A549 (cell line): Measurements from ENCODE around the gene SLC34A1. TPM values are rescaled to one million over a fixed set of nuclear protein-coding genes. Genes with fewer than 3 reads are reported as not detected.

Experiments used
- ATAC-seq, 2 experiments: fragments of 200-7000 bp in 1 of 2; fragments of >200 bp in 1 of 2; cut with Nextera tagmentation in 1 of 2; cut with Tn5 transposase in 1 of 2; 3 replicates each; pipeline versions ENCODE4 v1.8.0 to v1.9.1; 2018 to 2020; ENCODE audit warnings: mild to moderate bottlenecking in 1 of 2, moderate library complexity in 1 of 2
- CTCF ChIA-PET: fragments of 300-600 bp; sonication (Branson Sonifier 250); formaldehyde crosslinking; extraction: SDS; loops from one replicate; lab custom pipeline; 2021; ENCODE audit warnings: antibody characterized with exemption, inconsistent platforms; lab: Yijun Ruan, JAX
- POLR2A ChIA-PET: fragments of 350-600 bp; formaldehyde crosslinking; extraction: SDS; loops from one replicate; lab custom pipeline; 2021; ENCODE audit warnings: antibody characterized with exemption, inconsistent platforms; lab: Yijun Ruan, JAX
- DNase-seq, 2 experiments: peaks; one replicate each; pipeline versions ENCODE4 v3.0.0 to v3.0.0-alpha.2; 2011 to 2016; ENCODE audit warnings: low read depth in 1 of 2, low spot score in 1 of 2
- FAIRE-seq: peaks from 2 replicates; lab custom pipeline; 2011; peaks lifted over from hg19 to GRCh38; lab: Jason Lieb, UNC
- H3K27ac ChIP-seq, 2 experiments: fragments of >200 bp; sonication (Bioruptor Twin); formaldehyde crosslinking; 3 replicates each; pipeline ENCODE4 v1.5.1; 2016 to 2017
- H3K4me1 ChIP-seq: fragments of >200 bp; sonication (Bioruptor Twin); formaldehyde crosslinking; 3 replicates; pipeline ENCODE4 v1.6.1; 2016
- H3K4me2 ChIP-seq: fragments of >200 bp; sonication (Bioruptor Twin); formaldehyde crosslinking; 3 replicates; pipeline ENCODE4 v1.6.1; 2016
- H3K4me3 ChIP-seq: fragments of >200 bp; sonication (Bioruptor Twin); formaldehyde crosslinking; 3 replicates; pipeline ENCODE4 v1.5.1; 2016
- H3K9me3 ChIP-seq: fragments of >200 bp; sonication (Bioruptor Twin); formaldehyde crosslinking; 3 replicates; pipeline ENCODE4 v1.6.1; 2016
- BHLHE40 ChIP-seq: IDR thresholded peaks from 2 replicates; pipeline ENCODE4 v1.6.1; 2012; ENCODE audit warnings: low read depth, low read length, inconsistent platforms
- CBX8 ChIP-seq: fragments of 200-600 bp; sonication (generic); IDR thresholded peaks from 2 replicates; pipeline ENCODE4 v1.6.1; 2016
- CHD4 ChIP-seq: fragments of 200-600 bp; sonication (generic); IDR thresholded peaks from 2 replicates; pipeline ENCODE4 v1.6.1; 2016; ENCODE audit warnings: antibody characterized with exemption, mild to moderate bottlenecking, borderline replicate concordance
- EHMT2 ChIP-seq: fragments of 200-600 bp; sonication (generic); IDR thresholded peaks from 2 replicates; pipeline ENCODE4 v1.6.1; 2016; ENCODE audit warnings: antibody characterized with exemption, low read depth, mild to moderate bottlenecking, moderate library complexity
- ESRRA ChIP-seq: fragments of 150-350 bp; IDR thresholded peaks from 2 replicates; pipeline ENCODE4 v1.6.1; 2014; ENCODE audit warnings: mild to moderate bottlenecking, low read length, borderline replicate concordance
- GATA3 ChIP-seq: IDR thresholded peaks from 2 replicates; pipeline ENCODE4 v1.6.1; 2012; ENCODE audit warnings: borderline replicate concordance
- HDAC2 ChIP-seq: fragments of 200-600 bp; sonication (generic); IDR thresholded peaks from 2 replicates; pipeline ENCODE4 v1.6.1; 2016
- HEYL ChIP-seq: fragments of 250-450 bp; sonication (Bioruptor Pico); IDR thresholded peaks from 2 replicates; pipeline ENCODE4 v1.8.0; 2021; ENCODE audit warnings: mild to moderate bottlenecking, moderate library complexity
- HOXA7 ChIP-seq: fragments of 250-450 bp; sonication (Bioruptor Pico); IDR thresholded peaks from 2 replicates; pipeline ENCODE4 v1.5.0; 2020; ENCODE audit warnings: mild to moderate bottlenecking, moderate library complexity
- HOXB5 ChIP-seq: fragments of 250-450 bp; sonication (Bioruptor Pico); IDR thresholded peaks from 2 replicates; pipeline ENCODE4 v1.5.0; 2020; ENCODE audit warnings: mild to moderate bottlenecking, moderate library complexity
- MAFK ChIP-seq: fragments of 450-650 bp; IDR thresholded peaks from 2 replicates; pipeline ENCODE4 v1.6.1; 2014; ENCODE audit not compliant: partially characterized antibody
- NR3C1 ChIP-seq: fragments of >200 bp; sonication (Bioruptor Twin); formaldehyde crosslinking; IDR thresholded peaks from 3 replicates; pipeline ENCODE4 v1.6.1; 2017
- PBX3 ChIP-seq: IDR thresholded peaks from 2 replicates; pipeline ENCODE4 v1.6.1; 2012
- PHF8 ChIP-seq: fragments of 200-600 bp; sonication (generic); IDR thresholded peaks from 2 replicates; pipeline ENCODE4 v1.6.1; 2016; ENCODE audit warnings: low read depth, mild to moderate bottlenecking, antibody characterized with exemption, moderate library complexity, borderline replicate concordance
- RCOR1 ChIP-seq: fragments of 150-350 bp; IDR thresholded peaks from 2 replicates; pipeline ENCODE4 v1.6.1; 2014; ENCODE audit warnings: antibody characterized with exemption, low read length, low read depth
- TFCP2L1 ChIP-seq: fragments of 250-450 bp; sonication (Bioruptor Pico); IDR thresholded peaks from 2 replicates; pipeline ENCODE4 v1.5.0; 2021; ENCODE audit warnings: mild to moderate bottlenecking
- ZFP36 ChIP-seq: fragments of 450-650 bp; IDR thresholded peaks from 2 replicates; pipeline ENCODE4 v1.6.1; 2014; ENCODE audit warnings: borderline replicate concordance; ENCODE audit not compliant: partially characterized antibody
- ZNF302 ChIP-seq: fragments of 250-450 bp; sonication (Bioruptor Pico); IDR thresholded peaks from 2 replicates; pipeline ENCODE4 v1.9.0; 2021; ENCODE audit warnings: inconsistent platforms, mild to moderate bottlenecking, moderate library complexity
- WGBS: methylation state at CpG from one replicate; pipeline ENCODE4 v1.1.6; 2017; ENCODE audit errors: missing lambda C conversion rate; 5-methylcytosine and 5-hydroxymethylcytosine counted together
- polyA plus RNA-seq, 4 experiments: library from polyadenylated mRNA; depleted of rRNA in 3 of 4; stranded (reverse); fragments of >200 nt; fragmentation: RNase III in 1 of 4; extraction: RNeasy Plus Mini Kit Qiagen cat#74134 plus additional on column Dnase treatment in 1 of 4; gene quantifications; 2 replicates in 3 of 4; 3 replicates in 1 of 4; pipeline ENCODE4 v1.2.3, GENCODE V29; 2011 to 2017
- TF ChIP-seq, protein P1 (sequence below): fragments of 250-450 bp; sonication (Bioruptor Pico); IDR thresholded peaks from 2 replicates; pipeline ENCODE4 v1.5.0; 2021; ENCODE audit warnings: mild to moderate bottlenecking, moderate library complexity, borderline replicate concordance
- TF ChIP-seq, protein P2 (sequence below): IDR thresholded peaks from 2 replicates; pipeline ENCODE4 v1.6.1; 2012; ENCODE audit warnings: low read depth, borderline replicate concordance
- TF ChIP-seq, protein P3 (sequence below): fragments of 200-600 bp; sonication (generic); IDR thresholded peaks from 2 replicates; pipeline ENCODE4 v1.6.1; 2016; ENCODE audit warnings: antibody characterized with exemption, mild to moderate bottlenecking, moderate library complexity

Gene SLC34A1
- polyA plus RNA-seq, 2 of the 4 experiments (the other 2 are of a cell fraction), result 0.03 TPM; not detected in 1

DNA sequence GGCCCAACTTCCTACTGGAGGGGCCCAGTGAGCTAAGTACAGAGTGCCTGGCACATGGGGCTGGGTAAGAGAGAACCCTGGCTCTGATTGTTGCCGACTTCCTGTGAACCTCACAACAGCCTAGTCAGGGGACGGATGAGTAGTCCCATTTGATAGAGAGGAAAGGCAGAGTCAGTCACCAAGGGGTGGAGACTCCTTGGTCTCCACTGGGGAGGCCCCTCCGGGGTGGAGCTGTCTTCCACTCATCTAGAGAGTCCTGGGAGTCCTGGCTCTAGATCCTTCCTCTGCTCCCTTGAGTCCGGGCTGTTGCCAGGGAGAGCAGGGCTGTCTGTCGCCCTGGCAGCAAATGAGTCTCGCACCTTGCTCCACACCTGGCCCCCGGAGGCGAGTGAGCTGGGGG, 50.2 kb downstream of the SLC34A1 start:
- FAIRE-seq (no peak), DNase-seq (no peak), ATAC-seq (peak in 1 of 2 experiments; percentile 9; a peak in 3 of 6 replicates)
- CTCF ChIA-PET, result interaction anchor here (1.0 to 36.0 kb wide), 5 partner anchors 10 to 116 kb away, joined by 3 to 871 read pairs (median 12); partner anchors contain the start of gene PRR7
- POLR2A ChIA-PET, result no interaction called here
- 81% methylated on average over 6 of the region's 8 CpGs for WGBS
- peak overlapping the region in 1 of 2 experiments; percentile 1; a peak in 1 of 6 replicates for H3K27ac ChIP-seq
- H3K9me3 ChIP-seq, result no peaks in the 10 kb centered on the region
- H3K4me3 ChIP-seq, result no peak overlapping the region
- no peak overlapping the region for H3K4me2 ChIP-seq
- no peaks in the 10 kb centered on the region for H3K4me1 ChIP-seq
- TF ChIP-seq CHD4, result no peak
- TF ChIP-seq HEYL (CRISPR knock-in tag), result no peak
- no peak for TF ChIP-seq RCOR1
- TF ChIP-seq TFCP2L1, result no peak
- no peak for TF ChIP-seq BHLHE40

GRCh38 chr5:177434942-177435738, 50.9 kb downstream of the SLC34A1 start:
- no peak overlapping the region for H3K4me2 ChIP-seq
- no peak overlapping the region for H3K4me3 ChIP-seq
- CTCF ChIA-PET, result interaction anchor here (1.0 to 36.0 kb wide), 6 partner anchors 11 to 117 kb away, joined by 3 to 871 read pairs (median 77); partner anchors contain the start of gene PRR7
- POLR2A ChIA-PET, result no interaction called here
- ATAC-seq (no peak; a peak in 1 of 6 replicates), DNase-seq (no peak), FAIRE-seq (no peak)
- no peaks in the 10 kb centered on the region for H3K4me1 ChIP-seq
- 88% methylated on average over 19 of the region's 20 CpGs for WGBS
- H3K27ac ChIP-seq, result no peak overlapping the region; a peak in 1 of 6 replicates
- no peaks in the 10 kb centered on the region for H3K9me3 ChIP-seq
- TF ChIP-seq ESRRA (no peak), PBX3 (0 out of 2 replicates have a peak, but pooled peaks have one; percentile 36)

- FAIRE-seq (no peak), ATAC-seq (no peak), DNase-seq (no peak)
- Histone ChIP-seq H3K4me2 (no peak overlapping the region), H3K27ac (no peak overlapping the region), H3K4me3 (no peak overlapping the region), H3K9me3 (no peaks in the 10 kb centered on the region), H3K4me1 (no peaks in the 10 kb centered on the region)
- POLR2A ChIA-PET, result interaction anchor here (1.7 kb wide), 1 partner anchor 10 kb away, joined by 13 read pairs; the partner anchor contains the start of gene GRK6
- CTCF ChIA-PET, result interaction anchor here (2.6 to 25.5 kb wide), 4 partner anchors 11 to 46 kb away, joined by 6 to 871 read pairs (median 250); partner anchors contain the start of genes F12, GRK6, PFN3 and PRR7
- WGBS, result 93% methylated on average over 27 of the region's 37 CpGs
- TF ChIP-seq EHMT2, result no peak
- no peak for TF ChIP-seq CBX8
- TF ChIP-seq ZNF302, result no peak
- no peak for TF ChIP-seq BHLHE40
- no peak for TF ChIP-seq GATA3
- TF ChIP-seq MAFK, result no peak
- no peak for TF ChIP-seq HDAC2
- no peak for TF ChIP-seq ZFP36
- TF ChIP-seq, protein P1, sequence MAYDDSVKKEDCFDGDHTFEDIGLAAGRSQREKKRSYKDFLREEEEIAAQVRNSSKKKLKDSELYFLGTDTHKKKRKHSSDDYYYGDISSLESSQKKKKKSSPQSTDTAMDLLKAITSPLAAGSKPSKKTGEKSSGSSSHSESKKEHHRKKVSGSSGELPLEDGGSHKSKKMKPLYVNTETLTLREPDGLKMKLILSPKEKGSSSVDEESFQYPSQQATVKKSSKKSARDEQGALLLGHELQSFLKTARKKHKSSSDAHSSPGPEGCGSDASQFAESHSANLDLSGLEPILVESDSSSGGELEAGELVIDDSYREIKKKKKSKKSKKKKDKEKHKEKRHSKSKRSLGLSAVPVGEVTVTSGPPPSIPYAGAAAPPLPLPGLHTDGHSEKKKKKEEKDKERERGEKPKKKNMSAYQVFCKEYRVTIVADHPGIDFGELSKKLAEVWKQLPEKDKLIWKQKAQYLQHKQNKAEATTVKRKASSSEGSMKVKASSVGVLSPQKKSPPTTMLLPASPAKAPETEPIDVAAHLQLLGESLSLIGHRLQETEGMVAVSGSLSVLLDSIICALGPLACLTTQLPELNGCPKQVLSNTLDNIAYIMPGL (CRISPR knock-in tag), result no peak
- no peak for TF ChIP-seq NR3C1
- no peak for TF ChIP-seq CHD4
- TF ChIP-seq, protein P2, sequence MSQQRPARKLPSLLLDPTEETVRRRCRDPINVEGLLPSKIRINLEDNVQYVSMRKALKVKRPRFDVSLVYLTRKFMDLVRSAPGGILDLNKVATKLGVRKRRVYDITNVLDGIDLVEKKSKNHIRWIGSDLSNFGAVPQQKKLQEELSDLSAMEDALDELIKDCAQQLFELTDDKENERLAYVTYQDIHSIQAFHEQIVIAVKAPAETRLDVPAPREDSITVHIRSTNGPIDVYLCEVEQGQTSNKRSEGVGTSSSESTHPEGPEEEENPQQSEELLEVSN, result no peak
- TF ChIP-seq PHF8, result no peak
- TF ChIP-seq HOXA7 (CRISPR knock-in tag), result no peak
- TF ChIP-seq HOXB5 (CRISPR knock-in tag), result no peak
- TF ChIP-seq, protein P3, sequence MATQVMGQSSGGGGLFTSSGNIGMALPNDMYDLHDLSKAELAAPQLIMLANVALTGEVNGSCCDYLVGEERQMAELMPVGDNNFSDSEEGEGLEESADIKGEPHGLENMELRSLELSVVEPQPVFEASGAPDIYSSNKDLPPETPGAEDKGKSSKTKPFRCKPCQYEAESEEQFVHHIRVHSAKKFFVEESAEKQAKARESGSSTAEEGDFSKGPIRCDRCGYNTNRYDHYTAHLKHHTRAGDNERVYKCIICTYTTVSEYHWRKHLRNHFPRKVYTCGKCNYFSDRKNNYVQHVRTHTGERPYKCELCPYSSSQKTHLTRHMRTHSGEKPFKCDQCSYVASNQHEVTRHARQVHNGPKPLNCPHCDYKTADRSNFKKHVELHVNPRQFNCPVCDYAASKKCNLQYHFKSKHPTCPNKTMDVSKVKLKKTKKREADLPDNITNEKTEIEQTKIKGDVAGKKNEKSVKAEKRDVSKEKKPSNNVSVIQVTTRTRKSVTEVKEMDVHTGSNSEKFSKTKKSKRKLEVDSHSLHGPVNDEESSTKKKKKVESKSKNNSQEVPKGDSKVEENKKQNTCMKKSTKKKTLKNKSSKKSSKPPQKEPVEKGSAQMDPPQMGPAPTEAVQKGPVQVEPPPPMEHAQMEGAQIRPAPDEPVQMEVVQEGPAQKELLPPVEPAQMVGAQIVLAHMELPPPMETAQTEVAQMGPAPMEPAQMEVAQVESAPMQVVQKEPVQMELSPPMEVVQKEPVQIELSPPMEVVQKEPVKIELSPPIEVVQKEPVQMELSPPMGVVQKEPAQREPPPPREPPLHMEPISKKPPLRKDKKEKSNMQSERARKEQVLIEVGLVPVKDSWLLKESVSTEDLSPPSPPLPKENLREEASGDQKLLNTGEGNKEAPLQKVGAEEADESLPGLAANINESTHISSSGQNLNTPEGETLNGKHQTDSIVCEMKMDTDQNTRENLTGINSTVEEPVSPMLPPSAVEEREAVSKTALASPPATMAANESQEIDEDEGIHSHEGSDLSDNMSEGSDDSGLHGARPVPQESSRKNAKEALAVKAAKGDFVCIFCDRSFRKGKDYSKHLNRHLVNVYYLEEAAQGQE, result no peak
Measured at GRCh38 chr5:177435847-177436536, 51.8 kb downstream of the SLC34A1 start.
